ENCODE measurements around the gene PCMT1. TPM values are rescaled to one million over a fixed set of nuclear protein-coding genes. Genes with fewer than 3 reads are reported as not detected.
"Not testable (repeated sequence)": the region's sequence is repeated elsewhere in the genome, so short reads cannot be mapped to it uniquely, and the experiment has no call there.

Gene PCMT1
- total RNA-seq, 2 experiments from 2014 or later, result 92.6 to 98.0 TPM

DNA sequence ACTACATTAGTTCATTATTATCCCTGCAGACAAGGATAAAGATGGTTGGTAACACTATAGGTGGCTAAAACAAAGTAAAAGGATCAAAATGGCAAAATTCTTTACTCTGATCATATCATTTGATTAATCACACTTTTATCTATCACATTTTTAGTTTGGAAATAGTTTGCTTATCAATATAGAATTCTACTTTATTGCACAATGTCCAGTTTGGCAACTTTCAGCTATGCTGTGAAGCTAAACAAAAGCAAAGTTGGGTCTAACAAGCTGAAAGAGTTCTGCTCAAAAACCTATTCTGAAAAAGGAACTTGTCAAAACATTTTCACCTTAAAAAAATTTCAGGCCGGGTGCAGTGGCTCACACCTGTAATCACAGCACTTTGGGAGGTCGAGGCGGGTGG, 23.8 kb upstream of the PCMT1 start:
- intact Hi-C loops (cut with micrococcal nuclease), result loop anchor here (10.0 kb wide), 1 partner anchor 89 kb away; no protein-coding TSS in a partner anchor
- peaks cover 17% of the 10 kb centered on the region for H3K36me3 Mint-ChIP-seq
- DNase-seq, result no peak
- H3K27ac Mint-ChIP-seq, result no peak overlapping the region
- H3K4me1 Mint-ChIP-seq (ENCODE audit: low read depth), result peaks cover 9% of the 10 kb centered on the region
- no peaks in the 10 kb centered on the region for H3K9me3 Mint-ChIP-seq
- no peaks in the 10 kb centered on the region for H3K27me3 Mint-ChIP-seq
- CTCF ChIA-PET, result interaction anchor here (1.0 kb wide), 1 partner anchor 20 kb away, joined by 3 read pairs; no protein-coding TSS in a partner anchor
- H3K4me3 Mint-ChIP-seq, result no peak overlapping the region
- POLR2A ChIA-PET, result no interaction called here

DNA sequence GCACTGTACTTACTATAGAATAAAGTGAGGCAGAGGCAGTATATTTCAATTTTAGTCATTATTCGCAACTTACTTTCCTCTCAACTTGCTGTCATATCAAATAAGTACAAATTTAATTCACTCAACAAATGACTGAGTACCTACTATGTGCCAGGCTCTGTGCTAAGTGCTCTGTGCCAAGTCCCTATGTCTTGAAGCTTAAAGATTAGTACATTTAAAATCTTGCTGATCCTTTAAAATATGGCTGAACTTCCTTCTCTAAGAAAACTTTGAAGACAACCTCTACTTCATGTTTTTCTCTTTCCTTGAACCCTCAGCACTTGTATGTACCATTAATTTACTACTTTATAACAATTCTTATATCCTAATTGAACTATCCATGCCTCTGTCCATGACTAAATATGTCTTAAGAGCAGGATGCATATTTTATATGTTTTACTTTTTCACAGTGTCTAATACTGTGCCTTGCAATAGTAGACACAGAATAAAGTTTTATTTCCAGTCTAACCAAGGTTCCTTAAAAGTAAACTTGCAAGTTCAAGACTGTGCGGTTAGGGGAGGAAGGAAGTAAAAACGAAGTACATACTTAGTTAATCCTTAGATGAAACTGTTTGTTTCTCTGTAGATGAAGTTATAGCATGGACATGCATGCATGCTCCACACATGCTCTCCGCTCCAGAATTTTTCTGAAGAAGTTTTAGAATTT, 21.6 kb upstream of the PCMT1 start:
- ChIA-PET POLR2A (no interaction called here), CTCF (interaction anchor here (0.6 kb wide), 1 partner anchor 131 kb away, joined by 3 read pairs; no protein-coding TSS in a partner anchor)
- DNase-seq, result no peak
- H3K4me3 Mint-ChIP-seq, result no peak overlapping the region
- peak overlapping the region; percentile 30 for H3K27ac Mint-ChIP-seq
- H3K9me3 Mint-ChIP-seq, result no peaks in the 10 kb centered on the region
- peaks cover 21% of the 10 kb centered on the region for H3K36me3 Mint-ChIP-seq
- intact Hi-C loops (cut with micrococcal nuclease), result loop anchor here (10.0 kb wide), 1 partner anchor 87 kb away; no protein-coding TSS in a partner anchor
- peaks cover 9% of the 10 kb centered on the region for H3K4me1 Mint-ChIP-seq (ENCODE audit: low read depth)
- no peaks in the 10 kb centered on the region for H3K27me3 Mint-ChIP-seq

DNA sequence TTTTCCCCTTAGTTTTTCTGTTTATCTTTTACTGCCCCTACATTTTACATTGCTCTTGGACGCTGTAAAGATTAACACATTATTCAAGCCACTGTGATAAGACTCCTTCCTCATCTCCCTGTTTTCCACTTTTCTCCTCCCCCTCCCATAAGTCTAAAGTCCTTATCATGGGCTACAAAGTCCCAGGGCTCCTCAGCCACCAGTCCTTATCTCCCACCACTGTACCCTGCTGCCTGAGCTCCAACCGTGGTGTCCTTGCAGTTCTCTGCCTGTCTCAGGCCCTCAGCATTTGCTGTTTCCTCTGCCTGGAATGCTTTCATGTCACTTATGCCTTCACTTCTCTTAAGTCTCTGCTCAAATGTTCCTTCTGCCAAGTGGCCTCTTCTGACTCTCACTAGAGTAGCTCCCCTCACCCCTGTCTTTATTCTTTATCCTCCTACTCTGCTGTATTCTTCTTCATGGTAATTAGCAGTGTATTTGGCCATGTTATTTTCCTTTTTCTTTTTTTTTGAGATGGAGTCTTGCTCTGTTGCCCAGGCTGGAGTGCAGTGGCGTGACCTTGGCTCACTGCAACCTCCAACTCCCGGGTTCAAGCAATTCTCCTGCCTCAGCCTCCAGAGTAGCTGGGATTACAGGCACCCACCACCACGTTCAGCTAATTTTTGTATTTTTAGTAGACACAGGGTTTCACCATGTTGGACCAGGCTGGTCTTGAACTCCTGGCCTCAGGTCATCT, 20.9 kb upstream of the PCMT1 start:
- no peak for DNase-seq
- H3K27me3 Mint-ChIP-seq, result no peaks in the 10 kb centered on the region
- no peak overlapping the region for H3K4me3 Mint-ChIP-seq
- peak overlapping the region; percentile 29 for H3K27ac Mint-ChIP-seq
- H3K4me1 Mint-ChIP-seq (ENCODE audit: low read depth), result peaks cover 9% of the 10 kb centered on the region
- ChIA-PET POLR2A (no interaction called here), CTCF (interaction anchor here (0.6 kb wide), 1 partner anchor 131 kb away, joined by 3 read pairs; no protein-coding TSS in a partner anchor)
- peaks cover 25% of the 10 kb centered on the region for H3K36me3 Mint-ChIP-seq
- no peaks in the 10 kb centered on the region for H3K9me3 Mint-ChIP-seq
- intact Hi-C loops (cut with micrococcal nuclease), result loop anchor here (10.0 kb wide), 1 partner anchor 86 kb away; no protein-coding TSS in a partner anchor

DNA sequence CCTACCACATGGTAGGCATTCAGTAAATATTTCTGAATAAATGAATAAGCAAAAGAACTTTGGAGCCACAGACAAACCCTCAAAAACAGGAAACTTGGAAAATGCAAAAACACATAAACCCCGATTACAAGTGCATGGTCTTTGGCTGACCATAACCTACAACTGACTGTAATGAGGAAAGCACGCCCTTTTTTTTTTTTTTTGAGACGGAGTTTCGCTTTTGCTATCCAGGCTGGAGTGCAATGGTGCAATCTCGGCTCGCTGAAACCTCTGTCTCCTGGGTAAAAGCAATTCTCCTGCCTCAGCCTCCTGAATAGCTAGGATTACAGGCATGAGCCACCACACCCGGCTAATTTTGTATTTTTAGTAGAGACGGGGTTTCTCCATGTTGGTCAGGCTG, 19.7 kb upstream of the PCMT1 start:
- intact Hi-C loops (cut with micrococcal nuclease), result loop anchor here (10.0 kb wide), 1 partner anchor 85 kb away; no protein-coding TSS in a partner anchor
- Mint-ChIP-seq H3K9me3 (no peaks in the 10 kb centered on the region), H3K27ac (no peak overlapping the region), H3K4me1 (ENCODE audit: low read depth) (peaks cover 8% of the 10 kb centered on the region), H3K27me3 (no peaks in the 10 kb centered on the region), H3K36me3 (peaks cover 24% of the 10 kb centered on the region), H3K4me3 (no peak overlapping the region)
- no peak for DNase-seq
- CTCF ChIA-PET, result no interaction called here
- POLR2A ChIA-PET, result no interaction called here

DNA sequence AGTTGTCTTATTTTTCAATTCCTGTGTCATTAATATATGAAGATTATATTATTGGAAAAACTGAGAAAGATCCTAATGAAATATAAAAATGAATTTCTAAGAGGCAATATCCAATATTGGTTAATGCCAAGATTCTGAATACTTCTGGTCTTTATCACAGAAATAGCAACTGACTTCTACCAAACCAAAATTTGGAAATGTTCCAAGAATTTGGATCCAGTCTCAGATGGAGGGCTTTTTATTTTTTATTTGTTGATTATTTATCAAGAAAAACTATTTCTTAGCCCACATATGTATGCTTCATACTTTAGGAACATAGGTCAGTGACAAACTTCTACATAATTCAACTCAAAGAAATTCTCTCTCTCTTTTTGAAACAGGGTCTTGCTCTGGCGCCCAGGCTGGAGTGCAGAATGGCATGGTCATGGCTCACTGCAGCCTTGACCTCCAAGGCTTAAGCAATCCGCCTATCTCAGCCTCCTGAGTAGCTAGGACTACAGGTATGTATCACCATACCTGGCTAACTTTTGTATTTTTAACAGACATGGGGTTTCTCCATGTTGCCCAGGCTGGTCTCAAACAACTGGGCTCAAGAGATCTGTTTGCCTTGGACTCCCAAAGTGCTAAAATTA, 16.3 kb upstream of the PCMT1 start:
- POLR2A ChIA-PET, result interaction anchor here (1.1 kb wide), 1 partner anchor 12 kb away, joined by 3 read pairs; no protein-coding TSS in a partner anchor
- no peak overlapping the region for H3K4me3 Mint-ChIP-seq
- CTCF ChIA-PET, result no interaction called here
- no peak overlapping the region for H3K27ac Mint-ChIP-seq
- no peaks in the 10 kb centered on the region for H3K27me3 Mint-ChIP-seq
- no peaks in the 10 kb centered on the region for H3K9me3 Mint-ChIP-seq
- H3K36me3 Mint-ChIP-seq, result peaks cover 26% of the 10 kb centered on the region
- no peak for DNase-seq
- H3K4me1 Mint-ChIP-seq (ENCODE audit: low read depth), result peaks cover 8% of the 10 kb centered on the region
- intact Hi-C loops (cut with micrococcal nuclease), result no loop called here

DNA sequence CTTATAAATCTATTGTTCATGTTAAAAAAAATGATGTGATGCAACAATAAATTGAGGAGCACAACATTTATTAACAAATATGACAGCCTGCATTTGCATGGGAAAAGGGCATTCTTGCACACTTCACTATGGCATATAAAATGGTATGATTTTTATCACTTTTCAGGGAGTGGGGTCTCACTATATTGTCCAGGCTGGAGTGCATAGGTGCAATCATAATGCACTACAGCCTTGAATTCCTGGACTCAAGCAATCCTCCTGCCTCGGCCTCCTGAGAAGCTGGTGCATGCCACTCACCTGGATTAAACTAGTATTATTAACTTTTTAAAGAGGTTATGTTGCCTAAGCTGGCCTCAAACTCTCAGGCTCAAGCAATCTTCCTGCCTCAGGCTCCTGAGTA, 14.6 kb upstream of the PCMT1 start:
- intact Hi-C loops (cut with micrococcal nuclease), result no loop called here
- POLR2A ChIA-PET, result interaction anchor here (0.7 kb wide), 1 partner anchor 152 kb away, joined by 3 read pairs; no protein-coding TSS in a partner anchor
- no peaks in the 10 kb centered on the region for H3K4me1 Mint-ChIP-seq (ENCODE audit: low read depth)

DNA sequence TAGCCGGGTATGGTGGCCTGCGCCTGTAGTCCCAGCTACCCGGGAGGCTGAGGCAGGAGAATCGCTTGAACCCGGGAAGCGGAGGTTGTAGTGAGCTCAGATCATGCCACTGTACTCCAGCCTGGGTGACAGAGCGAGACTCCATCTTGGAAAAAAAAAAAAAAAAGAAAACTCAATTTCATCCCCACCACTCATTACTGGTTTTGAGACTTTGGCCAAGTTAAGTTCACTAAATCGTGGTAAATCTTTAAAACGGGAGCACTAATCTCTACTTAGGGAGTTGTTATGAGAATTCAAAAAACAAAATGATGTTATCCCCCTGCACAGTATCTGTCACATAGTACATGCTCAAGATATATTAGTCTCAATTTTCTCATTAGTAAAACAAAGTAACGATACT, 4.3 kb upstream of the PCMT1 start:
- CTCF ChIA-PET, result interaction anchor here (0.6 to 1.2 kb wide), 5 partner anchors 9 to 28 kb away, joined by 3 read pairs; no protein-coding TSS in a partner anchor
- not testable (repeated sequence) for H3K27ac Mint-ChIP-seq, H3K27me3 Mint-ChIP-seq, DNase-seq, H3K9me3 Mint-ChIP-seq
- peak overlapping the region; percentile 98 for H3K4me3 Mint-ChIP-seq
- intact Hi-C loops (cut with micrococcal nuclease), result loop anchor here (5.0 to 10.0 kb wide), 2 partner anchors 120 to 258 kb away; partner anchors contain the start of genes LRP11 and ZC3H12D
- H3K36me3 Mint-ChIP-seq, result peaks cover 15% of the 10 kb centered on the region
- POLR2A ChIA-PET, result interaction anchor here (0.9 to 1.0 kb wide), 2 partner anchors 13 to 27 kb away, joined by 3 to 5 read pairs; partner anchors contain the start of gene LATS1
- peaks cover 21% of the 10 kb centered on the region for H3K4me1 Mint-ChIP-seq (ENCODE audit: low read depth)

More for the DNA sequence above, 14.6 kb upstream of the PCMT1 start:
- H3K27ac Mint-ChIP-seq, result no peak overlapping the region
- peaks cover 30% of the 10 kb centered on the region for H3K36me3 Mint-ChIP-seq
- H3K4me3 Mint-ChIP-seq, result no peak overlapping the region
- no peaks in the 10 kb centered on the region for H3K9me3 Mint-ChIP-seq
- no peak for DNase-seq
- CTCF ChIA-PET, result no interaction called here
- H3K27me3 Mint-ChIP-seq, result no peaks in the 10 kb centered on the region

DNA sequence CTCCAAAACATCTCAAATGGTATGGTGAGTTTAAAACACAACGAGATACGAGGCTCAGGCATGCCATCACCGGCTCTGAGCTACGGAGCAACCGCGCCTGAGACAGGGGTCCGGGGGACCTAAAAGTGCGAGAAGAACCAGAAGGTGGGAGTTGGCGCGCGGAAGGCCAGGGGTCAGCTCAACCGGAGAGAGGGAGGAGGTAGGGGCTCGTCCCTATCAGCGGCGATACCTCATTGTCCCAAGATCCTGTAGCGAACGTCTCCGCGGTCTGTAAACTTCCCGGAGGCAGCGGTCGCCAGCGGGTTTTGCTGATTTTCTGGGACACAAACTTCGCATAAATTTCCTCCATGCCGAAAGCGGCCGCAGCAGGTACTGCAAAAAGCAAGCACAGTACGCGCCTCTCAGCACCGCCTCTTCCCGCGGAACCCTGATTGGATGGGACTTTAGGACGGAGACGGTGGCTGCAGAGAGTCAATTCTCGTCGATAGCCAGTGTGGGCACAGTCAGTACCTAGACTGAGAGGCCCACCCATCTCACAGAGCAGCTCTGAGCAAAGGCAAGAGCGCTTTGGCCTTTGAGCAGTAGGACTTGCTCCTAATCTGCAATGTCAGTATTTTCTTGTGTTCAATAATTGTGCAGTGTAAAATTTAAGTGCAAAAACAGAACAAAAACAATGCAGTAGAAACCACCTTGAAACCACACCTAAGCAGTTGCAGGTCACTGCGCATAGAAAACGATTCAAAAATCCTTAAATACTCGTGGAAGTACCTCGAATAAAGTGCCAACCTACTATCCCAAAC, 3.2 kb upstream of the PCMT1 start, which contains the start of gene NUP43:
Gene NUP43 (minus strand): TSS at position 383 of the 800 bp plus-strand sequence. CDS start 34 bp downstream, at position 349.
- CTCF ChIA-PET, result interaction anchor here (0.5 to 1.2 kb wide), 4 partner anchors 11 to 214 kb away, joined by 3 read pairs; no protein-coding TSS in a partner anchor
- intact Hi-C loops (cut with micrococcal nuclease), result loop anchor here (1.0 to 10.0 kb wide), 5 partner anchors 28 to 259 kb away; partner anchors contain the start of genes LATS1, LRP11 and ZC3H12D
- Mint-ChIP-seq H3K4me3 (peak within 1 kb of the TSS; percentile 98), H3K27ac (peak within 1 kb of the TSS; percentile 85), H3K36me3 (peaks cover 10% of the 10 kb centered on the region), H3K27me3 (no peaks in the 10 kb centered on the region), H3K9me3 (no peaks in the 10 kb centered on the region), H3K4me1 (ENCODE audit: low read depth) (peaks cover 28% of the 10 kb centered on the region)
- DNase-seq, result peak; percentile 97
- POLR2A ChIA-PET, result interaction anchor here (0.6 to 1.0 kb wide), 3 partner anchors 9 to 28 kb away, joined by 3 to 5 read pairs (median 4); partner anchors contain the start of gene LATS1

DNA sequence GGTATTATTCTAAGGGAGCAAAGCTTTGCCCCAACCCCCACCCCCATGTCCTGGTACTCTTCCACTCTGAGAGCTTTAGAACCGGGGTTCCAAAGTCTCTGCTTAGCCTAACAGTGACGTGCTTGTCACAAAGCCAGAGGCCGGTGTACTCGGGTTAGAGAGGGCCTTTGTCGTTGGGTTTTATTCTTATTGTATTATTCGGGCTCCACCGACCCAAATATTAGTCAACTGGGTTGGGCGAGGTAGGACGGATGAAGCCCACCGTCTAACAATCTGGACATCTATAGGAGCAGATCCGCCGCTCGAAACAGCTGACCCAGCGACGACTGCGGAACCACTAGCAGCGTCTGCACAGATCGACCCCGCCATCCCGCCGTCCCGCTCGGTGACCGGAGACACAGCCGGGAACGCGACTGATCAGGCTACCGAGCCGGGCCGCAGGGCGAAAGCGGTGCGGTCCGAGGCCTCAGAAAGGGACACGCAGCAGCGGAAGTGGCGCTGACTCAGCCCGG, 403 bp upstream of the PCMT1 start:
- H3K4me3 Mint-ChIP-seq, result peak overlapping the region; percentile 87
- DNase-seq, H3K36me3 Mint-ChIP-seq, H3K27me3 Mint-ChIP-seq, H3K9me3 Mint-ChIP-seq: not testable (repeated sequence)
- intact Hi-C loops (cut with micrococcal nuclease), result loop anchor here (1.0 to 10.0 kb wide), 5 partner anchors 101 to 262 kb away; partner anchors contain the start of genes GINM1, KATNA1, LRP11 and PPIL4
- ChIA-PET POLR2A (interaction anchor here (0.6 to 2.0 kb wide), 3 partner anchors 32 to 1046 kb away, joined by 3 to 15 read pairs (median 5); partner anchors contain the start of gene LATS1), CTCF (interaction anchor here (1.7 to 1.9 kb wide), 2 partner anchors 31 to 32 kb away, joined by 5 read pairs; partner anchors contain the start of gene LATS1)
- peak overlapping the region; percentile 83 for H3K27ac Mint-ChIP-seq
- peaks cover 48% of the 10 kb centered on the region for H3K4me1 Mint-ChIP-seq (ENCODE audit: low read depth)

DNA sequence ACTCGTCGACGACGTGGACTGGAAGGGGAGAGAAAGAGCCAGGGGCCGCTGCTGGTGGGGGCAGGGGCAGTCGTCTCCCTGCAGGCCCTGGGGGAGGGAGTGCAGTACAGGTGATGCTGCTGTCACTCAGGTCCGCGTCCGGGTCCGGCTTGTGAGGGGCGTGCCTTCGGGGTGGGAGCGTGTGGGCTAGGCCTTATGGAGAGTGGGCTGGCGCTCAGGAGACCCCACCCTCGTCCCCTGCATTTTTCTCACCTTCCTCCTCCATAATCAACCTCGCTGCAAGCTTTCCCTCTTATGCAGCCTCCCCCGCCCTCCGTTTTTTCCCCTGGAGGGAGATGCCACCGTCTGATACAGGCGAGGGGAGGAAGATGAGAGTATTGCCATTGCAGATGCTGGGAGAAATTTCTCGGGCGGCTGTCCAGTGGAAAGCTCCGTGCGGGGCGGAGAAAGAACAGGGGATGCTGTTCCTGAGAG, 632 bp downstream of the PCMT1 start:
- Mint-ChIP-seq H3K9me3 (no peaks in the 10 kb centered on the region), H3K4me3 (peak overlapping the region; percentile 87), H3K27me3 (no peaks in the 10 kb centered on the region), H3K4me1 (ENCODE audit: low read depth) (peaks cover 48% of the 10 kb centered on the region), H3K27ac (peak overlapping the region; percentile 69), H3K36me3 (peaks cover 6% of the 10 kb centered on the region)
- ChIA-PET CTCF (interaction anchor here (1.9 kb wide), 1 partner anchor 33 kb away, joined by 5 read pairs; the partner anchor contains the start of gene LATS1), POLR2A (interaction anchor here (0.6 to 2.0 kb wide), 3 partner anchors 33 to 259 kb away, joined by 3 to 15 read pairs (median 5); partner anchors contain the start of gene LATS1)
- intact Hi-C loops (cut with micrococcal nuclease), result no loop called here
- DNase-seq, result peak; percentile 75

Data from activated CD4-positive, alpha-beta memory T cell treated with anti-CD3 and anti-CD28 coated beads for 36 hours (primary cell).